NCI-H82 treated with DMSO at 0.1 percent for 48 hours (cell line): ENCODE data around the gene FAM171A1.
A peak's percentile ranks its signal among the peaks of the same experiment; 100 is the strongest.

Source experiments
- DNase-seq: peaks from one replicate; lab custom pipeline; 2025; ENCODE audit not compliant: unreplicated experiment; lab: John Stamatoyannopoulos, UW

Gene FAM171A1

DNA sequence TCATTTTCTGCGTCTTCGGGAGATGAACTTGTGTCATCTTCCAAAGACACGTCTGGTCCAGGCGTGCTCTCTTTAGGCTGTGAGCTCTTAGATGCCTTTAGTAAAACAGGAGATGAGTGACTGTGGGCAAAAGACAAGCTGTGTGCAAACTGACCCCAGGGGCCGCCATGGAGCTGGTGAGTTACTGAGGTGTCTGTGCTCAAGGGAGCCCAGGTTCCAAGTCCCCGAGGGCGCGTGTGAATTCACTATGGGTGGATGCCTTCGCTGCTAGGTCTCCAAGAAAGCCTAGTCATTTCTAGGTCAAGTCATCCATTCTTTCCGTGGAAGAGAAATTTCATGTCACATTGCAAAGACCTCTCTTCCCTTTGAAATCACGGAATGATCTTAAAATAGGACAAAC lies 118.7 kb downstream of the FAM171A1 start:
- DNase-seq = no peak

DNA sequence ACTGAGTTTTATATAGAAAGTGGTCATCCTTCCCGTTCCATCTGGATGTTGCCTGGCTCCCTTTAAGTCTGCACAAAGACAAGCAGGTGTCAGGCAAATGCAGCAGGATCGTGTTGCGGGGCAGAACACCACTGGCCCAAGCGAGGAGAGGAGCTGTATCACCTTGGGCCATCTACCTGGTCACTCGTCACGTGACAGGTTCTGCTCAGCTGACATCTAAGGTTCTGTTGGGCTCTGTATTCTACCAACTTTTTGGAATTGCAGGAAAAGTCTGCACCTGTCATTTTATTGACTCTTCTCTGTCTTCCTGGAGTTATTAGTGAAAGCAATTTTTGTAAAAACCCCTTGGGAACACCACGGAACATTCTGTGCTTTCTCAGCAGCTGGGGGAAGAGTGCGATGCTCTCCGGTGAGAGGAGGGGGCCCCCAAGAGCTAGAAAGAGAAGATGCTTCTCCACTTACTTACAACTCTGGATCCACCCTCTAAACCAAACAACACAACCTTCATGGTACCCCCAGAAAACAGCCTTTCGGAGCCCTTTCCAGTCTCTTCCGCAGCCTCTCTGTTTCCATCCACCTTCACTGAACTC lies 119.2 kb downstream of the FAM171A1 start:
- DNase-seq = no peak

DNA sequence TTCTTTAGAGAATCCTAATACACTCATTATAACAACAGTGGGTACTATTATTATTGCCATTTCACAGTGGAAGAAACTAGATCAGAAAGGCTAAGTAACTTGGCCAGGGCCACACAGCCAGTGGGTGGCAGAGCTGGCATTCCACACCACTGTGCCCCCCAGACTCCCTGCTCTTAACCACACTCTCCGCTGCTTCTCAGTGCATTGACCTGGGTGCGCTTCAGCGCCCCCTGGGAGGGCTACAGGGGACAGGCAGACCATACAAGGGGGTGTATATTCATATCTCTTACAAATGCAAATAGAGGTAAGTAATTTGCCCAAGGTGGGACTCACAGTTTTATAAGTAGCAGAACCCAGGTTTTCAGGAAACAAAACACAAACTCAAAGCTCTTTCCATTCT lies 125.6 kb downstream of the FAM171A1 start:
- peak; percentile 3 for DNase-seq

DNA sequence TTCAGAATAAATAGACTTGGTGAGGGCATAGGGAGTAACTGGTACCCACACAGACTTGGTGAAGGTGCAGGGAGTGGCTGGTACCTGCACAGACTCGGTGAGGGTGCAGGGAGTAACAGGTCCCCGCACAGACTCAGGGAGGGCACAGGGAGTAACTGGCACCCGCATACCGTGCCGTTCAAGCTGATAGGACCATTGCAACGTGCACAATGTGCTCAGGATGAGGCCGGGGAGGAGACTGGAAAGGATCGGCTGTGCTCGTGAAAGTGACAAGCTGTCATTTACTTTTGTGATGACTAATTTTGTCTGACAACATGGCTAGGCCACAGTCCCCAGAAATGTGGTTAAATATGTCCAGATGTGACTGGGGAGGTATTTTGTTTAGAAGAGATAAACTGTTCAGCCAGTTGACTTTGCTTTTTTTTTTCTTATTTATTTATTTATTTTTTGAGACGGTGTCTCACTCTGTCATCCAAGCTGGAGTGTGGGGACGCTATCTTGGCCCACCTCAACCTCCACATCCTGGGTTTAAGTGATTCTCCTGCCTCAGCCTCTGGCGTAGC lies 126.4 kb downstream of the FAM171A1 start:
- DNase-seq = no peak

DNA sequence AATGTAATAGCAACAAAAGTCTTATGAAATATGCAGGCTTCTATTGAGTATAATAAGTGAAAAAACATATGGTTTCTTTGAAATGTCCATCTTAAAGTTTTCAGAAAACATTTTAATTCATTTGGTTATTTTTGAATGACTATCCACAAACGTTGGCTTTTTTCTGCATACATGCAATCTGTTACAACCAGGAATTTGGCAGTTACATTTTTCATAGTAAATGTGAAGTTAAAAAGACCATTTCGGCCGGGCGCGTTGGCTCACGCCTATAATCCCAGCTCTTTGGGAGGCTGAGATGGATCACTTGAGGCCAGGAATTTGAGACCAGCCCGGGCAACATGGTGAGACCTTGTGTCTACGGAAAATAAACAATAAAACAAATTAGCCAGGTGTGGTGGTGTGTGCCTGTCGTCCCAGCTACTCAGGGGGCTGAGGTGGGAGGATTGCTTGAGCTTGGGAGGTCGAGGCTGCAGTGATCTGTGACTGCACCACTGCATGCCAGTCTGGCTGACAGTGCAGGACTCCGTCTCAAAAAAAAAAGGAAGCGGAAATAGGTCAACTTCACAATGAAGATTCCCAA lies 128.7 kb downstream of the FAM171A1 start:
- DNase-seq = no peak

DNA sequence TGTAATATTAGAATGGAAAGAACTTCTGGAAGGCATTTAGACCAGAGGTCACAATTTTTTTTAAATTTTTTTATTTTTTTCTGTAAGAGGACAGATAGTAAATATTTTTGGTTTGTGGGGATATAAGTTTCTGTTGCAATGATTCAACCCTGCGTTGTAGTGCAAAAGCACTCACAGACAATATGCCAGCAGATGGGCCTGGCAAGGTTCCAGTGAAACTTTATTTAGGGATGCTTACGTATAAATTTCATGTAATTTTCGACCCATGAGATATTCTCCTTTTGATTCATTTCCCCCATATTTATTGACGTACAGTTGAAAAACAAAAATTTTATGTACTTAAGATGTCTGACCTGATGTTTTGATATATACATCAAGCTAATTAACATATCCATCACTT lies 129.8 kb downstream of the FAM171A1 start:
- DNase-seq = no peak

DNA sequence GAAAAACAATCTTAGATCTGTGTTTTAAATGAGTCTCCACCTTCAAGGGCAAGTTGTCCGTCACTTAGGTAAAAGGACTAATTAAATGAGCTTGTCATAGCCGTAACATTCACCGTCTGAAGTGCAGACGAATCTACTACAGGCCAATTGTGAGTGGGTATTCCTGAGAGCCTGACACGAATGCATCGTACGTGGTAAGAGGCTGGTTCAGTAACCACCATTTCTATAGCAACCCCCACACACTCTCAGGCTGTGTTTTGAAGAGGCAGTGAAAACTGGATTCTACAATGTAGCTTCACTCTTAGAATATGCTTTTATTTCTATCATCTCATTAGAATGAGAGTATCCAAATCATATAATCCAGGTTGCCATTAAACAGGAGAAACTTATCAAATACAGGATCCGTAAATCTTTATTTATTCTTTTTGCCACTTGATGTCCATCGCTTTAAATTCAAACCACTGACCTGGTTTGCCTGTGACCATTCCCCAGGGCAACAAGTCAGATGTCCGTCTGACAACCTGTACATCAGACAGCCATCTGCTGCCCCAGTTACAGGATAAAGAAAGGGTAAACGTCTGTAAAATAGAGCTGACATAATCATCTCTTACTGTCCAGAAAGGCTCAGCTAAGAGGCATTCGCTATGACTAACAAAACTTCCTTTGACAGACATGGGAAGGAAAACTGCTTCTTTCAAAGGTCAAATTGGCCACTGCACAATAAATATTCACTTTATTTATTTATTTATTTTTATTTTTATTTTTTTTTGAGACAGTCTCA lies 132.3 kb downstream of the FAM171A1 start:
- DNase-seq = no peak

DNA sequence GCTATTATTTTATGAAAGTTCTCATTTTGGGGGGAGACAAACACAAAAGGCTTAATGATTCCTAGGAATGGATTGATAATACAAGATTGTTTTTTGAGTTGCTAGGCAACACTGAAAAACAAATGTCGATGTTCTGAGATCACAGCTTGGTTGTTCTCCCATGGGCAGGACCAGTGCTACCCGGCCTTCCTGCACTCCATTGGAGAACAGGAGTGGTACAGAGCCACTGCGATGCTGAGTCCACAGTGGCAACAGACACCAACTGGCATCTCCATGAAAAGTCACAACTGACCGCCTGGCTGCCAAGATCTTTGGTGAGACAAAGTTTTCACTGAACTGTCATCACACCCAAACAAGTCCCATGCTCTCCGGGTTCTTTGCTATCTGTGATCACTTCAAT lies 133.7 kb downstream of the FAM171A1 start:
- DNase-seq = no peak

DNA sequence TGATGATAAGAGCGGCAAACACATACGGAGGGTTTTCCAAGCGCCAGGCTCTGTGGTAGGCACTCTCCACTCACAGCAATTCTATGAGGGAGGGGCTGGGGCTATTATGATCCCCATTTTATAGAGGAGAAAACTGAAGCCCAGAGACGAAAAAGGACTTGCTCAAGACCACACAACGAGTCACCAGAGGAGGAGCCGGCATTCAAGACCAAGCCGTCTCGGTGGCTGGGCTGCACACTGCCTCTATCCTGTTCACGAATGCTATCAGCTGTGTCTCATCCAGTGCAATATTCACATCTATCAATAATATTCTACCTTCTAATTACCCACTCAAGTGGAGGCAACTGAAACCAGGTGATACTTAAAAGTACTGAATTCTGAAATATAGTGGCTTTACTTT lies 134.7 kb downstream of the FAM171A1 start:
- DNase-seq = no peak

DNA sequence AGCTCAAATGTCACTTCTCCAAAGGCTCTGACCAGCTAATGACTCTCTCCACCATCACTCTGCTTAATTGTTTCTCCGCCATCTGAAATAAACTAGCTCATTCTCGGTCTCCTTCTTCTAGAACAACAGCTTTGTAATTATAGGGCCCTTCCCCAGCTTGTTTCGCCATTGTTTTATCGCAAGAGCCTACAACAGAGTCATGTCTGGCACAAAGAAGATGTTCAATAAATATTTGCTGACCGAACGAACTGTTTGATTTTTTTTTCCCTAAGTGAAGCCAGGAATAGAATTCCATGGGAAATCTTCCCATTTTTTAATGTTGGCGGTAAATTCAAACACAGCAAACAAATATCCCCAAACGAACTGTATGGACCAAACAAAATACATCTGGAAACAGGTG lies 138.8 kb downstream of the FAM171A1 start:
- no peak for DNase-seq

DNA sequence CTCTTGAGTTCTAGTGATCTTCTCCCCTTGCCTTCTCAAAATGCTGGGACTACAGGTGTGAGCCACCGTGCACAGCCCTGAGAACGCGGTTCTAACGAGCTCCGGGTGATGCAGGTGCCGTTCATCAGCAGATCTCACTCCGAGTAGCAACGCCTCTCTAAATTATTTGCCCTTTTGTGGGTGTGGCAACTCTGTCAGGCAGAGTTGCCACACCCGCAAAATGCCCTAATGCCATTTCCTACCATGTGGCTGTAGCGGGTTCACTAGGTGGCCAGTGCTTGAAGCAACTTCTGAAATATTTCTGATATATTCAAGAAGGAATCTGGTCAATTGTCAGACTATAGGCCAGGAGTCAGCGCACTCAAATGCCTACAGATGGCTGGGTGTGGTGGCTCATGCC lies 139.7 kb downstream of the FAM171A1 start:
- no peak for DNase-seq

DNA sequence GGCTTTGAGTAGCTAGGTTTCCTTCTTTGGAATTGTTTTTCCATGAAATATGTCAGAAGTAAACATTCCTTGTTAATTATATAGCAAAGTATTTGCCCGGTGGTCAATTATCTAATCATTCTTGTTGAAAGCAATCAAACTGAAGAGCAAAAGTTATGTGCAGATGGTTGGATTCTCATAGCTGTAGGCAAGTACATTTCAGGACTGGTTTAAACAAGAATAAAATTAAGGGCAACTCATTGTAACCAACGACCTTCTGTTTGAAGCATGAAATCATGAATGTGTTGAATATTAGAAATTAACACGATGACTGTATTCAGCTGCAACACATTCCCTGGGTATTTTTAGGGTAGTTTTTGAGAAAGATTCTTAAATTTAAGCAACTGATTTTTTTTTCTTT lies 140.8 kb downstream of the FAM171A1 start:
- no peak for DNase-seq

DNA sequence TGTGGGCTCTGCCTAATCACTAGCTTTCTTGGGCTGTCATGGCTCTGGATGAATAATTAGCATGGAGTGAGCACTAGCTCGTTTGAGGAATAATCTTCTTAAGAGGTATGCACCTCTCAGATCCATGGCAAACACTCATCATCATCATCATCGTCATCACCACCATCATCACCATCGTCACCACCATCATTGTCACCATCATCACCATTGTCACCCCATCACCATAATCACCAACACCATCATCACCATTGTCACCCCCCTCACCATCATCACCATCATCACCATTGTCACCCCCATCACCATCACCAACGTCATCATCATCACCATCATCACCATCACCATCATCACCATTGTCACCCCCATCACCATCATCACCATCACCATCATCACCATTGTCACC lies 141.8 kb downstream of the FAM171A1 start:
- DNase-seq = no peak

DNA sequence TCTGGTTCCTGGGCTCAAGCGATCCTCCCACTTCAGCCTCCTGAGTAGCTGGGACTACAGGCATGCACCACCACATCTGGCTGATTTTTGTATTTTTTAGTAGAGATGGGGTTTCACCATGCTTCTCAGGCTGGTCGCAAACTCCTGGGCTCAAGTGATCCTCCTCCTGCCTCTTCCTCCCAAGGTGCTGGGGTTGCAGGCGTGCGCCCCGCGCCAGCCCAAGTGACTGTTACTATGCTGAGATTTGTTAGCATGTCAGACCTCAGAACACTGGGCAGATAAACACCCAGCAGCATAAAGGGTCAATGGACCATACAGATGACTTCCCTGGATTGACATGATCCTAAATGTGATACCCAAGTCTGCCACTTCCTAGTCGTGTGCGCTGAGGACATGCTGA lies 142.7 kb downstream of the FAM171A1 start:
- no peak for DNase-seq

DNA sequence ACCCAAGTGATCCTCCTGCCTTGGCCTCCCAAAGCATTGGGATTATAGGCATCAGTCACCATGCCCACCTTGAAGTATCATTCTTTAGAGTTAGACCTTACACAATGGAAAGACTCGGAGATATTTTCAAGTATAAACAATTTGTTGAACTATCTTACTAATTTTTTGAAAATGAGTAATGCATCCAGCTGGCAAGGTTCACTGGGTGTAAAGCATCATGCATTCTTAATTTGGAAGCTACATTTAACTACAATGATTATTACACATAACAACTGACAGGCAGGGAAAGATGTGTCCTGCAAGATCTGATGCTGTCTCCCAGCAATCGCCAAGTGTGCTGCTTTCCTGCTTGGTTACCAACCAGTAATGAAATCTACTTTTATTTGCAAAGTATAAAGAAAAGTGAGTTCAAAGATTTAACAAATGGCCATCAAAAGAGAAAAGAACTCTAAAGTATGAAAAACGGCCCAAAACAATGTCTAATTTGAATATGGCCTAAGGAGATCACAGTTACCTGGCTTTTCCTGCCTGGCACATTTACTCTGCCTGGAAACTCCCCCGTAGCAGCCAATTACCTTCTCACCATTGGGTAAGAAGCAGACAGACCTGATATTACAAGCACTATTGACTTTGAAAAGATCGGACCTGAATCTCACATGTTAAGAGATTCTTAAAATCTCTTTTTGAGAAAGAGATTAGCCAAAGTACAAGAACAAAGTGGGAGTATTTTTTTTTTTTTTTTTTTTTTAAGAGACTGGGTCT lies 143.3 kb downstream of the FAM171A1 start:
- no peak for DNase-seq

DNA sequence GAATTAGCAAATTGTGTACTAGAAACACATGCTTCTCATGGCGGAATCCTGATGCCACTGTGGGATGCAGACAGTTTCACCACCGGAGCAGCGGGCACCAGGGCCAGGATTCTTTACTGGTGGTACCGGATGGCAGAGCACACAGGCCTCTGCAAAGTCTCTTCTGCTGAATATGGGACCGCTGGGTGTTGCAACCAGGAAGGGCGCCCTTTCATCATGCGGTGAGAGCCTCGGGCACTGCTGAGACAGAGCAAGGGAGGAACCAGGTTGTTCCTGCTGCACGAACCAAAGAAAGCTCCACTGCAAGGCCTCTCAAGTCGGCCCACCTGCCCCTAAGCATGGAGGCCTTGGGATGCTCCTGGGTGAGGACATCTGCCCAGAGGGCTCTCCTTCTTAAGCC lies 145.6 kb downstream of the FAM171A1 start:
- no peak for DNase-seq

DNA sequence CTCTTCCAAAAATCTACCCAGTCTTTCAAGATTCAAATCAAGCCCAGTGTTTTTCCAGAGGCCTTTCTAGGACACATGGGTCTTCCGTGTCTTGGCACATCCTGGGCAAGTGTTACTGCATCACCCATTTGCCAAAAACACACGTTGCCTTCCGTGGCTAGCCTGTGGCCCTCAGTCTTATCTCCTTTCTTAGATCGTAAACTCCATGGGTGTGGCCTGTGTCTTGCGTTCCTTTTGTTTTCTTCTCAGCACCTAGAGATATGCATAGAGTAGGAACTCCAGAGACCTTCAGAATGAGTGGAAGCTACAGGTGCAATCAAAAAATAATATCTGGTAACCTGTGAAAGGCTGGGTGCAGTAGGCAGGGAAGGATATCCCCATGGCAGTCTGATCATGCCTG lies 146.1 kb downstream of the FAM171A1 start:
- no peak for DNase-seq

DNA sequence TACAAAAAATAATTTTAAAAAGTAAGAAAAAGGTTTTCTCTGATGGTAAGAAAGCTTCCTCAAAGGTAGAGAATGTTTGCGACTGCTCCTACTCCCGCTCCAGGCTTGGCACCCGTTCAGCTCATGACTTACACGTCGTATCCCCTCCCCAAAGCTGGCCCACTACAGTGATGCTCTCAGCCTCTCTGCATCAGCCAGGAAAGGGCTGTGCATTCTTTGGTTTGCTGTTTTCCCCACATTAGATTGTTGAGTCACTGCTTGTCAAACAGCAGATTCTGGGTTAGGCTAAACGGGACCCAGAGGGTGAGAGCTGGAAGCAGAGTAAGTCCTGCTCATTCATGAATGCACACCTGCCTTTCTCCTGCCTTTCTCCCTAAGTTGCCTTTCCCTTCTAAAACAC lies 147.9 kb downstream of the FAM171A1 start:
- no peak for DNase-seq

DNA sequence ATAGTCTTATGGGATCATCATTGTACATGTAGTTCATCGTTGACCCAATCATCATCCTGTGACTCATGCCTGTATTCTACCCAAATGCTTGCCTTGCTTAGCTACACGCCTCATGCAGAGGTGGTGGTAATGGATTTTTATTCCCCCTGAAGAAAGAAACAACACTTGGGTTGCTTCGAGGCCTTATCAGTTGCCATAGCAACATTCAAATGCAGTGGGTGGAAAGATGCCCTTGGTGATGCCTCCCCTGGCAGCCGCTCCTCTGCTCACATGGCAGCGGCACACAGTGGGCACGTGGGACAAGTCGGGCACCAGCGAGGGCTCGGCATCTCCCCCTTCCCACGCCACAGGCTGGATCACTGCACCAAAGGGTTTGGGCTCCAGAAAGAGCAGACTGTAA lies 148.6 kb downstream of the FAM171A1 start:
- no peak for DNase-seq

DNA sequence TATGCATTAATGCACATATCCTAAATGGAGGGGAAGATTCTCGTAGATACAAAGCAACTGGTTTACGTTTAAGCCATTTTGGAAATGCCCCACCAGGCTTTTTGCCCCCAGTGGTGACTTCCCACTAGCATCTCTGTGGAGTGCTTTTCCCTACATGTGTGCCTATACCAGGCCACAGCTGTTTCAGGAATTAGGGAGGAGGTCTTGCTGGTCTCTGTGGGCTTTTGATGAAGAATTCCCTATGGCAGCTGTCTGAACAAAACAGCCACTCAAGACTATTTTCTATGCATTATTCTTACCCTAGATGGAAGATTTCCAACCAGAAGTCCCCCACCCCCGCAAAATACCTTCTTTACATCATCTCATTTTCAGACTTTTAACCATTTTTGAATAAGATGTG lies 150.6 kb downstream of the FAM171A1 start:
- DNase-seq = no peak

DNA sequence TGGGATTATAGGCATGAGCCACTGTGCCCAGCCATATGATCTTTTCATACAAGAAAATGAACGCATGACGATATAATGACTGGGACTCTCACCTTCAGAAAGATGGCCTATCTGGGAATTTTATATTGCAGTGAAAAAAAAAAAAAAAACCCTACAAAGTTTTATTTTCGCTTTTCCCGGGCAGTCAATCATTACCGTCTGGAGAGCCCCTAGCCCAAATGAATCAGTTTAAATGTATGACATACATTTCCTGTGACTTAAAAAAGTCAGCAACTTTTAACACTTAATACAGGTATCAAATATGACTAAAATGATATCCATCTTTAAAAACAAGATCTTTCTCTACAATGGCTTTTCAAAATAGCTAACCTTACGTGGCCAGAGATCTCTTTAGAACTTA lies 154.4 kb downstream of the FAM171A1 start:
- DNase-seq = no peak

DNA sequence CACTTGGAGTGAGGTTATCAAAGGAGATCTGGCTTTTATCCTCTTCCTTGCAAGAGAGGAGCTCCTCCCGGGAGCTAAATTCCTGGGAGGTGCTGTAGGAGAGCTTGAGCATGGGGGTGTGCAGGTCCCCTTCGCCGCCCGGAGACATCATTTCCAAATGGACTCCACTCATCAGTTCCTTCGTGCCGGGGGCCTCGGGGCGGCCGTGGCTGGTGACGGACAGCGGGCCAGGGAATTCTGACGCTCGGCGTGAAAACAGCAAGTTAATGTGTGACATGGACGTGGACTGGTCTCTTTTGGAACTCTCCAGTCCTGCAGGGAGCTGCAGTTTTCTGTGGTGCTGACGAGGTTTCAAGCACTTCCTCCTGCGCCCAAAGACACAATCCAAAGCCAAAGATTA lies 156.9 kb downstream of the FAM171A1 start:
- DNase-seq = no peak
